ENCODE results near the gene DMBT1. TPM values are rescaled to one million over a fixed set of nuclear protein-coding genes. Genes with fewer than 3 reads are reported as not detected.
"Not testable (repeated sequence)": the region's sequence is repeated elsewhere in the genome, so short reads cannot be mapped to it uniquely, and the experiment has no call there.

The DMBT1 gene
- total RNA-seq, 1 donor from 2014 or later = not detected

DNA sequence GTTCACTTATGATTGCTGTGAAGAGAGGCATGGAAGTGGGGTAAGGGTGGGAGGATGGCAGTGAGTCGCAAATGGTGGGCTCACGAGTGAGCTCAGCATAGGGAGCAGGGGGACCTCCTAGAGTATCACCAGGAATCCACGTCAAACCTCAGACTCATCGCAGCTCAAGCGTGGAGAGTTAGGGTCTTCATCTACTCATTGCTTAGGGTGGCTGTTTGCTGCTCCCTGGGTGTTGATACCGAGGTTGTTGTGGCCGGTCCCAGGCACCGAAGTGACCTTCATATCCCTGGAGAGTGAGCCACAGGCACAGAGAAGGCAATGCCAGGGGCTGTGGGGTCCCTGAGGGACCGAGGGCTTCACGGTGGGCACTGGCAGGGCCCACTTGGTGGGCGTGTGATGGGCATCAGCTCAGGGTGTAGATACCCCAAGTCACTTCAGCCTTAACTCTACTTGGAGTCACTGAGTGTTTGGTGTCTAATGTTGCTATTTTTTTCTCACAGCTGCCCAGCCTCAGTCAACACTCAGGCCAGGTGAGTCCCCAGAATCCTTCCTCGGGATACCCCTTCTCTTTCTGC is 16.8 kb downstream of the DMBT1 start:
- Histone ChIP-seq H3K4me1 (no peaks in the 10 kb centered on the region), H3K27ac (no peak overlapping the region), H3K4me3 (no peak overlapping the region), H3K79me2 (ENCODE audit: low read depth) (no peaks in the 10 kb centered on the region), H3K36me3 (no peaks in the 10 kb centered on the region), H3K27me3 (no peaks in the 10 kb centered on the region), H3K9ac (no peak overlapping the region), H4K20me1 (ENCODE audit: low read depth) (no peaks in the 10 kb centered on the region), H3K9me3 (ENCODE audit: low read depth) (no peaks in the 10 kb centered on the region), H3F3A (ENCODE audit: low read depth) (no peaks in the 10 kb centered on the region), H2AFZ (replicated peaks) (no peak overlapping the region), H3K4me2 (no peak overlapping the region)
- no peak overlapping the region for H3K4me3 Mint-ChIP-seq
- DNase-seq (ENCODE audit: low spot score) = no peak
- H3K9me3 Mint-ChIP-seq = peaks cover 7% of the 10 kb centered on the region
- no peaks in the 10 kb centered on the region for H3K36me3 Mint-ChIP-seq
- H3K27me3 Mint-ChIP-seq (ENCODE audit: insufficient read depth, low read depth) = no peaks in the 10 kb centered on the region
- H3K27ac Mint-ChIP-seq = no peak overlapping the region
- TF ChIP-seq EZH2 (IDR thresholded peaks at IDR 0.05) = no peak
- TF ChIP-seq, protein P1, sequence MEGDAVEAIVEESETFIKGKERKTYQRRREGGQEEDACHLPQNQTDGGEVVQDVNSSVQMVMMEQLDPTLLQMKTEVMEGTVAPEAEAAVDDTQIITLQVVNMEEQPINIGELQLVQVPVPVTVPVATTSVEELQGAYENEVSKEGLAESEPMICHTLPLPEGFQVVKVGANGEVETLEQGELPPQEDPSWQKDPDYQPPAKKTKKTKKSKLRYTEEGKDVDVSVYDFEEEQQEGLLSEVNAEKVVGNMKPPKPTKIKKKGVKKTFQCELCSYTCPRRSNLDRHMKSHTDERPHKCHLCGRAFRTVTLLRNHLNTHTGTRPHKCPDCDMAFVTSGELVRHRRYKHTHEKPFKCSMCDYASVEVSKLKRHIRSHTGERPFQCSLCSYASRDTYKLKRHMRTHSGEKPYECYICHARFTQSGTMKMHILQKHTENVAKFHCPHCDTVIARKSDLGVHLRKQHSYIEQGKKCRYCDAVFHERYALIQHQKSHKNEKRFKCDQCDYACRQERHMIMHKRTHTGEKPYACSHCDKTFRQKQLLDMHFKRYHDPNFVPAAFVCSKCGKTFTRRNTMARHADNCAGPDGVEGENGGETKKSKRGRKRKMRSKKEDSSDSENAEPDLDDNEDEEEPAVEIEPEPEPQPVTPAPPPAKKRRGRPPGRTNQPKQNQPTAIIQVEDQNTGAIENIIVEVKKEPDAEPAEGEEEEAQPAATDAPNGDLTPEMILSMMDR (IDR thresholded peaks at IDR 0.05) = no peak
- TF ChIP-seq EZH2phosphoT487 (IDR thresholded peaks at IDR 0.05) = no peak
- no peaks in the 10 kb centered on the region for H3K4me1 Mint-ChIP-seq

DNA sequence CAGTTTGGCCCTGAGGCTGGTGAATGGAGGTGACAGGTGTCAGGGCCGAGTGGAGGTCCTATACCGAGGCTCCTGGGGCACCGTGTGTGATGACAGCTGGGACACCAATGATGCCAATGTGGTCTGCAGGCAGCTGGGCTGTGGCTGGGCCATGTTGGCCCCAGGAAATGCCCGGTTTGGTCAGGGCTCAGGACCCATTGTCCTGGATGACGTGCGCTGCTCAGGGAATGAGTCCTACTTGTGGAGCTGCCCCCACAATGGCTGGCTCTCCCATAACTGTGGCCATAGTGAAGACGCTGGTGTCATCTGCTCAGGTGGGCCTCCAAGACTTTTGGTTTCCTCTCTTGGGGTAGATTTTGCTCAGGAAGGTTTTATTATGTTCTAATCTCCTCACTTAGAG is 25.5 kb downstream of the DMBT1 start:
- not testable (repeated sequence) for H3K27ac ChIP-seq; H3K4me1 ChIP-seq; H3K9me3 Mint-ChIP-seq; H3K27me3 Mint-ChIP-seq (ENCODE audit: insufficient read depth, low read depth); H3F3A ChIP-seq (ENCODE audit: low read depth); H3K79me2 ChIP-seq (ENCODE audit: low read depth); H3K4me2 ChIP-seq; H3K27ac Mint-ChIP-seq; H3K36me3 ChIP-seq; H3K4me1 Mint-ChIP-seq; DNase-seq (ENCODE audit: low spot score); H3K4me3 ChIP-seq; H3K27me3 ChIP-seq; H3K9me3 ChIP-seq (ENCODE audit: low read depth); H3K4me3 Mint-ChIP-seq; H2AFZ ChIP-seq (replicated peaks); H3K36me3 Mint-ChIP-seq; H3K9ac ChIP-seq; H4K20me1 ChIP-seq (ENCODE audit: low read depth)

DNA sequence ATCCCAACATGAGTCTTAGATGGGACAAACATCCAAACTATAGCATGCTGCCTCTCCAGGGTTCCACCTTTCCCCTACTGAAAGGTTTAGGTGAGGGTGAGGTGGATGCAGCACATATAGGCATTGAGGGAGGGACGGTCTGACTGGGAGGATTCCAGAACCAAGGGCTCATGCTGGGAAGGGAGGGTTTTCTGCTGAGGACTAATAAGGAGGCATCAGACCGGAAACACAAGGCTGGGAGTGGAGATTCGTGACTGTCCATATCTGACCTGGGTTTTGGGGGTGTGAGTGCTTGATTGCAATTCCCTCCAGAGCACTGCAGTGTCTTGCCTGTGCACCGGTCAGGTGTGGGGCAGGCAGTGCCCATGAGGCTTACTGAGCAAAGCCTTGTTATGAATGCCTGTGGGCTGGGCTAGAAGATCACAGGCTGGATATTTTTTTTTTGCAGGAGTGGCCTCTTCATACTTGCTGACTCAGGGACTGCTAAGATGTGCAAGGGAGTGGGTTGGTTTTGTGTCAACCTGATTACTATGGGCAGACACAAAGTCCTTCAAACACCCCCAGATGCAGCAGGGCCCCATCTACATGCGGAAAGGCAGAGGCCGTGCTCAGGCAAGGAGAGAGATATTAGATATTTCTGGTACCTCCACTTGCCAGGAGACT is 26.7 kb downstream of the DMBT1 start:
- H2AFZ ChIP-seq (replicated peaks) = no peak overlapping the region
- H3K79me2 ChIP-seq (ENCODE audit: low read depth) = no peaks in the 10 kb centered on the region
- no peak overlapping the region for H3K4me3 ChIP-seq
- no peaks in the 10 kb centered on the region for H4K20me1 ChIP-seq (ENCODE audit: low read depth)
- no peaks in the 10 kb centered on the region for H3K9me3 ChIP-seq (ENCODE audit: low read depth)
- H3K27me3 Mint-ChIP-seq (ENCODE audit: insufficient read depth, low read depth) = peaks cover 7% of the 10 kb centered on the region
- H3K9ac ChIP-seq = no peak overlapping the region
- no peaks in the 10 kb centered on the region for H3K27me3 ChIP-seq
- H3K4me3 Mint-ChIP-seq = no peak overlapping the region
- H3K9me3 Mint-ChIP-seq = no peaks in the 10 kb centered on the region
- no peaks in the 10 kb centered on the region for H3F3A ChIP-seq (ENCODE audit: low read depth)
- H3K4me1 Mint-ChIP-seq = peaks cover 6% of the 10 kb centered on the region
- H3K27ac Mint-ChIP-seq = no peak overlapping the region
- no peak overlapping the region for H3K4me2 ChIP-seq
- no peaks in the 10 kb centered on the region for H3K4me1 ChIP-seq
- H3K36me3 Mint-ChIP-seq = no peaks in the 10 kb centered on the region
- H3K36me3 ChIP-seq = no peaks in the 10 kb centered on the region
- TF ChIP-seq, protein P1 (IDR thresholded peaks at IDR 0.05) = no peak
- TF ChIP-seq EZH2phosphoT487 (IDR thresholded peaks at IDR 0.05) (no peak), EZH2 (IDR thresholded peaks at IDR 0.05) (no peak)
- no peak for DNase-seq (ENCODE audit: low spot score)
- H3K27ac ChIP-seq = no peak overlapping the region

DNA sequence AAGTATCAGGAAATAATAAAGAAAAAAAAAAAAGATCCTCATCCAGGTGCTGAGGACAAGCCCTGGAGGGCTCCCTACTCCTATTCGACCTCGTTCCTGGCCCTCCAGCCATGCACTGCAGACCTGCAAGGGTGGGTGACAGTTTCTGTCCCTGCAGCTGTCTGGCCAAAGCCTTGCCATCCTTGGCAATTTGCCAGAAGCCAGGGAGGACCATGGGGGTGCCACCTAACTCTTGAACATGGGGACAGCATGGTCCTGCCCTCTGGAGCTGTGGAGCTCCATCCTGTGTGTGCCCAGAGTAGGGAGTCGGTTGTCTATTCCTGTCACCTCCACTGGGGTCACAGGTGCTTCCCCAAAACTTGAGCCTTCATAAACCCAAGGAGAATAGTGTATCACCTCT is 27.8 kb downstream of the DMBT1 start:
- Mint-ChIP-seq H3K4me1 (peaks cover 6% of the 10 kb centered on the region), H3K4me3 (no peak overlapping the region), H3K27me3 (ENCODE audit: insufficient read depth, low read depth) (peaks cover 7% of the 10 kb centered on the region), H3K36me3 (no peaks in the 10 kb centered on the region), H3K9me3 (no peaks in the 10 kb centered on the region), H3K27ac (no peak overlapping the region)
- H4K20me1 ChIP-seq (ENCODE audit: low read depth) = no peaks in the 10 kb centered on the region
- H3K27me3 ChIP-seq = no peaks in the 10 kb centered on the region
- H3K4me3 ChIP-seq = no peak overlapping the region
- H3K79me2 ChIP-seq (ENCODE audit: low read depth) = no peaks in the 10 kb centered on the region
- H3K4me1 ChIP-seq = no peaks in the 10 kb centered on the region
- H3K27ac ChIP-seq = no peak overlapping the region
- no peaks in the 10 kb centered on the region for H3K36me3 ChIP-seq
- no peak overlapping the region for H3K9ac ChIP-seq
- no peak for TF ChIP-seq EZH2 (IDR thresholded peaks at IDR 0.05)
- H3K9me3 ChIP-seq (ENCODE audit: low read depth) = no peaks in the 10 kb centered on the region
- no peak for DNase-seq (ENCODE audit: low spot score)
- no peak overlapping the region for H3K4me2 ChIP-seq
- H2AFZ ChIP-seq (replicated peaks) = no peak overlapping the region
- H3F3A ChIP-seq (ENCODE audit: low read depth) = no peaks in the 10 kb centered on the region
